Keratinocyte (primary cell): ENCODE results near the gene NECTIN4.
"Not testable (repeated sequence)": the region's sequence is repeated elsewhere in the genome, so short reads cannot be mapped to it uniquely, and the experiment has no call there.

Experiments
- EZH2 ChIP-seq: IDR thresholded peaks from one replicate; pipeline ENCODE4 v1.6.1; 2012; ENCODE audit warnings: inconsistent platforms, mild to moderate bottlenecking, low read length, moderate library complexity
- TF ChIP-seq, protein P1 (sequence below), 3 experiments: IDR thresholded peaks in 1 of 3; conservative IDR thresholded peaks in 1 of 3; optimal IDR thresholded peaks in 1 of 3; 2 replicates in 2 of 3; 3 replicates in 1 of 3; pipeline versions ENCODE3 to v1.5.1; 2011; ENCODE audit warnings: low read length in 3 of 3, mild to moderate bottlenecking in 3 of 3, moderate library complexity in 2 of 3, control low read depth in 1 of 3, inconsistent platforms in 1 of 3; ENCODE audit not compliant: insufficient read depth in 2 of 3; ENCODE audit errors: extremely low read depth in 1 of 3

DNA sequence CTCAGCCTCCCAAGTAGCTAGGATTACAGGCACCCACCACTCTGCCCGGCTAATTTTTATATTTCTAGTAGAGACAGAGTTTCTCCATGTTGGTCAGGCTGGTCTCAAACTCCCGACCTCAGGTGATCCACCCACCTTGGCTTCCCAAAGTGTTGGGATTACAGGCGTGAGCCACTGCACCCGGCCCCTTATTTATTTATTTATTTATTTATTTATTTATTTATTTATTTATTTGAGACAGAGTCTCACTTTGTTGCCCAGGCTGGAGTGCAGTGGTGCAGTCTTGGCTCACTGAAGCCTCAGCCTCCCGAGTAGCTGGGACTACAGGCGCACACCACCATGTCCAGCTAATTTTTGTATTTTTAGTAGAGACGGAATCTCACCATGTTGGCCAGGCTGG, 23.7 kb downstream of the NECTIN4 start:
- TF ChIP-seq, protein P1, sequence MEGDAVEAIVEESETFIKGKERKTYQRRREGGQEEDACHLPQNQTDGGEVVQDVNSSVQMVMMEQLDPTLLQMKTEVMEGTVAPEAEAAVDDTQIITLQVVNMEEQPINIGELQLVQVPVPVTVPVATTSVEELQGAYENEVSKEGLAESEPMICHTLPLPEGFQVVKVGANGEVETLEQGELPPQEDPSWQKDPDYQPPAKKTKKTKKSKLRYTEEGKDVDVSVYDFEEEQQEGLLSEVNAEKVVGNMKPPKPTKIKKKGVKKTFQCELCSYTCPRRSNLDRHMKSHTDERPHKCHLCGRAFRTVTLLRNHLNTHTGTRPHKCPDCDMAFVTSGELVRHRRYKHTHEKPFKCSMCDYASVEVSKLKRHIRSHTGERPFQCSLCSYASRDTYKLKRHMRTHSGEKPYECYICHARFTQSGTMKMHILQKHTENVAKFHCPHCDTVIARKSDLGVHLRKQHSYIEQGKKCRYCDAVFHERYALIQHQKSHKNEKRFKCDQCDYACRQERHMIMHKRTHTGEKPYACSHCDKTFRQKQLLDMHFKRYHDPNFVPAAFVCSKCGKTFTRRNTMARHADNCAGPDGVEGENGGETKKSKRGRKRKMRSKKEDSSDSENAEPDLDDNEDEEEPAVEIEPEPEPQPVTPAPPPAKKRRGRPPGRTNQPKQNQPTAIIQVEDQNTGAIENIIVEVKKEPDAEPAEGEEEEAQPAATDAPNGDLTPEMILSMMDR (optimal IDR thresholded peaks at IDR 0.05 in 1 of 3, IDR thresholded peaks at IDR 0.05 in 1 of 3, conservative IDR thresholded peaks at IDR 0.05 in 1 of 3; ENCODE audit: extremely low read depth in 1 of 3, insufficient read depth in 2 of 3, low read length in 3 of 3): not testable (repeated sequence)
- TF ChIP-seq EZH2: not testable (repeated sequence)
